Chondrocyte (in vitro differentiated cells): ENCODE data around the gene CDK17. TPM values are rescaled to one million over a fixed set of nuclear protein-coding genes. Genes with fewer than 3 reads are reported as not detected.

Source experiments
- DNase-seq: peaks from one replicate; pipeline ENCODE4 v3.0.0; 2021; ENCODE audit warnings: mixed read lengths, low spot score
- H3K27ac Mint-ChIP-seq: one replicate; pipeline ENCODE4 v1.8.0; 2021; ENCODE audit warnings: mild to moderate bottlenecking, moderate library complexity, mixed read lengths; ENCODE audit not compliant: unreplicated experiment
- H3K27me3 Mint-ChIP-seq: 2 replicates; pipeline ENCODE4 v1.8.0; 2021; ENCODE audit warnings: low read depth, mixed read lengths
- H3K36me3 Mint-ChIP-seq: 2 replicates; pipeline ENCODE4 v1.8.0; 2021; ENCODE audit warnings: low read depth, mixed read lengths
- H3K4me1 Mint-ChIP-seq: 2 replicates; pipeline ENCODE4 v1.8.0; 2021; ENCODE audit warnings: low read depth, mild to moderate bottlenecking, mixed read lengths
- H3K4me3 Mint-ChIP-seq: one replicate; pipeline ENCODE4 v1.8.0; 2021; ENCODE audit warnings: mild to moderate bottlenecking, moderate library complexity, mixed read lengths; ENCODE audit not compliant: unreplicated experiment
- H3K9me3 Mint-ChIP-seq: 2 replicates; pipeline ENCODE4 v1.8.0; 2021; ENCODE audit warnings: low read depth, mixed read lengths
- total RNA-seq: library from RNA; stranded (reverse); gene quantifications from 3 replicates; pipeline ENCODE4 v1.2.1, GENCODE V29; 2021
- TF ChIP-seq, protein P1 (sequence below): fragments of 200-600 bp; sonication (generic); IDR thresholded peaks from 2 replicates; pipeline ENCODE4 v1.5.0; 2021; ENCODE audit warnings: antibody characterized with exemption, mild to moderate bottlenecking, moderate library complexity

Gene CDK17
- total RNA-seq, 1 donor from 2014 or later, result 28.5 TPM

DNA sequence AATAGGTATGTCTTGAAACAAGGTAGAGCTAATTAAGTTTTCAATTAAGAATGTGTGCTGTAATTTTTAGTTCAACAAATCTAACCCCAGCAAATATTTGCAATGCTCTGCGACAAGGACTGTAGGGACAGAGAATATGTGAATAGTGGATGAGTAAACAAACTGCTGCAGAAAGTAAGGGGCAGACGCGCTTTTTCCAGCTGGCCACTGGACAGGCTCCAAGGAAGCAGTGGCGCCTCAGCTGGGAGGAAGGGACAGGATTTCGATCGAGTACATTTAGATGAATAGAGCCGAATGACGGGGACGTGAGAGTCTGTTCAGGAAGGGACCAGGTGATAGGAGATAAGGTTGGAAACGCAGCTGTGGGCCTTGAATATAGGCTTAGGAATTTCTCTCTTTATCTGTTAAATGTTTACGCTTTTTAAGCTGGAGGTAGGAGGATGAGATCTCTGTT is 136.8 kb downstream of the CDK17 start:
- Mint-ChIP-seq H3K4me3 (no peak overlapping the region), H3K4me1 (peaks cover 20% of the 10 kb centered on the region), H3K9me3 (no peaks in the 10 kb centered on the region), H3K27me3 (no peaks in the 10 kb centered on the region), H3K27ac (peak overlapping the region; percentile 49), H3K36me3 (peaks cover 19% of the 10 kb centered on the region)
- TF ChIP-seq, protein P1, sequence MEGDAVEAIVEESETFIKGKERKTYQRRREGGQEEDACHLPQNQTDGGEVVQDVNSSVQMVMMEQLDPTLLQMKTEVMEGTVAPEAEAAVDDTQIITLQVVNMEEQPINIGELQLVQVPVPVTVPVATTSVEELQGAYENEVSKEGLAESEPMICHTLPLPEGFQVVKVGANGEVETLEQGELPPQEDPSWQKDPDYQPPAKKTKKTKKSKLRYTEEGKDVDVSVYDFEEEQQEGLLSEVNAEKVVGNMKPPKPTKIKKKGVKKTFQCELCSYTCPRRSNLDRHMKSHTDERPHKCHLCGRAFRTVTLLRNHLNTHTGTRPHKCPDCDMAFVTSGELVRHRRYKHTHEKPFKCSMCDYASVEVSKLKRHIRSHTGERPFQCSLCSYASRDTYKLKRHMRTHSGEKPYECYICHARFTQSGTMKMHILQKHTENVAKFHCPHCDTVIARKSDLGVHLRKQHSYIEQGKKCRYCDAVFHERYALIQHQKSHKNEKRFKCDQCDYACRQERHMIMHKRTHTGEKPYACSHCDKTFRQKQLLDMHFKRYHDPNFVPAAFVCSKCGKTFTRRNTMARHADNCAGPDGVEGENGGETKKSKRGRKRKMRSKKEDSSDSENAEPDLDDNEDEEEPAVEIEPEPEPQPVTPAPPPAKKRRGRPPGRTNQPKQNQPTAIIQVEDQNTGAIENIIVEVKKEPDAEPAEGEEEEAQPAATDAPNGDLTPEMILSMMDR, result no peak
- DNase-seq, result no peak

DNA sequence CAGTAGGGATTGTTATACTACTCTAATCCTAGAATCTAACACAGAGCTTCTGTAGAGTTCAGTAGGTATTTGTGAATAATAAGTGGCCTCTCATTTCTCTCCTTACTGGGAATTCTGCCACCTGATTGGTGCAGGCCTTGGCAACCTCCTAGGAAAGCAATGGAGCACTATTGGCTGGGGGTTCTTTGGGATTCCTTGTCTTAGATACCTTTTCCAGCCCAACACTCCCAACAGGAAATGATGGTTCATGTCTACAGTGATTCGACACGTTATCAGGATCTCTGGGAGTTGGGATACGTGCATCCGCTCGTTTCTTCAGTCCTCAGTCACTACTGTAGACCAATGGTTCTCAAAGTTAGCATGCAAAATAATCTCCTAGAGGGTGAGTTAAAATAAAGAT is 138.7 kb downstream of the CDK17 start:
- peaks cover 20% of the 10 kb centered on the region for H3K4me1 Mint-ChIP-seq
- peaks cover 15% of the 10 kb centered on the region for H3K36me3 Mint-ChIP-seq
- H3K4me3 Mint-ChIP-seq, result no peak overlapping the region
- TF ChIP-seq, protein P1, result no peak
- no peaks in the 10 kb centered on the region for H3K27me3 Mint-ChIP-seq
- DNase-seq, result no peak
- no peaks in the 10 kb centered on the region for H3K9me3 Mint-ChIP-seq
- H3K27ac Mint-ChIP-seq, result no peak overlapping the region

DNA sequence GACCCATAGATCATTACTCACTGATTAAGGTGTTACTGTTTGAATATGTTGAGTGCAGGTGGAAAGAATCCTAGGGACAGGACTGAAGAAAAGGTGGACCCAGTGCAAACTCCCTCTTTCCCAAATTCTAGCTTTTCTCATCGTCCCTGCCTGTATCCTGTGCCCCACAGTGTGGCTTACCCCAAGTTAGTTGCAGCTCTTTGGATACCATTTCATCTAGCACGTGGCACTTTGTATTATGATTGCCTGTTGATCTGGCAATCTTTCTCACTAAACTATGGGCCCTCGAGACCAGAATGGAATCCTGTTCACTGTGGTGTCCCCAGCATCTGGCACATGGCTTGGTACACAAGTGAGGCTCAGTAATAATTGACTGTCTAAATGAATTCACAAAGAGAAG is 139.6 kb downstream of the CDK17 start:
- TF ChIP-seq, protein P1, result no peak
- H3K4me1 Mint-ChIP-seq, result peaks cover 20% of the 10 kb centered on the region
- no peaks in the 10 kb centered on the region for H3K27me3 Mint-ChIP-seq
- H3K4me3 Mint-ChIP-seq, result no peak overlapping the region
- peaks cover 14% of the 10 kb centered on the region for H3K36me3 Mint-ChIP-seq
- H3K9me3 Mint-ChIP-seq, result no peaks in the 10 kb centered on the region
- DNase-seq, result no peak
- peak overlapping the region; percentile 3 for H3K27ac Mint-ChIP-seq

- Mint-ChIP-seq H3K36me3 (peaks cover 14% of the 10 kb centered on the region), H3K9me3 (no peaks in the 10 kb centered on the region), H3K27me3 (no peaks in the 10 kb centered on the region), H3K27ac (no peak overlapping the region), H3K4me3 (no peak overlapping the region), H3K4me1 (peaks cover 20% of the 10 kb centered on the region)
- no peak for DNase-seq
- TF ChIP-seq, protein P1, result no peak
Observed at GRCh38 chr12:96260231-96260630, 140.0 kb downstream of the CDK17 start.

DNA sequence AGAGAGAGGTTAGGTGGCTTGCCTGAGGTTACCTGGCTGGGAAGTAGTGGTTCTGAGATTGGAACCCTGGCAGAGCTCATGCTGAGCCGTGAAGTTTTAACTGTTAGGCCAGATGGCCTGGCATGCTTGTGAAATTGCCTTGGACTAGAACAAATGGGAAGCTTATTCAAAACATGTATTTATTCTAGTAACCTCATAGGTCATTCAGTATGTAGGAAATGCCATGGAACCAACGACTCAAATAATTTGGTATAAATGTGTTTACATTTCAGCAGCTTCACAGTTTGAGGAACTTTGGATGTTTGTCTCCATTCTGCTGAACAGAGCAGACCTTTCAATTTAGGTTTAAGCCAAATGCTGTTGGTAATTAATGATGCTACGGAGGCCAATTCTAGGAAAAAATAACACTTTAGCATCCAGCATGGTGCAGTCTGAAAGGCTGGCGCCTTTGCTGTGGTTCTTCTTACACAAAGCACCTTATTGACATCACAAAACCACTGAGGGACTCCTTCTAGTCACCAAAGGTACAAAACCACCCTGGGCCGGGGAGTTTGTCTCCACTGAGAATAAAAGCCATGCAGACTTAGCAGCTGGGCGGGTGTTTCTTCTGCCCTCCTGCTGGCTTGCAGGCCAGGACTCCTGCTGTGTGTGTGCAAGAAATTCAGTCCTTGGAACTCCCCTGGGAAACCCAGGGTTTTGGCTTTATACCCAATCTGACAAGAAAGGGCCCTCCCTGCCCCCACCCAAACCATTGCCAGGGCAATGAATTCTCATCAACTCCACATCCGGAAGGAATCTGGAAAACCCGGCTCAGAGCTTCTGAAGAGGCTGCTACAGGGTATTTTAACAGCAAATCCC is 141.9 kb downstream of the CDK17 start:
- DNase-seq, result no peak
- no peak overlapping the region for H3K4me3 Mint-ChIP-seq
- no peaks in the 10 kb centered on the region for H3K27me3 Mint-ChIP-seq
- peaks cover 16% of the 10 kb centered on the region for H3K4me1 Mint-ChIP-seq
- TF ChIP-seq, protein P1, result no peak
- H3K9me3 Mint-ChIP-seq, result no peaks in the 10 kb centered on the region
- peak overlapping the region; percentile 58 for H3K27ac Mint-ChIP-seq
- peaks cover 10% of the 10 kb centered on the region for H3K36me3 Mint-ChIP-seq
